Ramos (cell line): ENCODE results near the gene PIGO.

Experiments used
- in situ Hi-C: fragments of 300-500 bp; cut with MboI; formaldehyde crosslinking; loops from one replicate; pipeline ENCODE4 v1.14.3; 2022; ENCODE audit warnings: low sequenced_read_pairs; ENCODE audit not compliant: unreplicated experiment

The PIGO gene

DNA sequence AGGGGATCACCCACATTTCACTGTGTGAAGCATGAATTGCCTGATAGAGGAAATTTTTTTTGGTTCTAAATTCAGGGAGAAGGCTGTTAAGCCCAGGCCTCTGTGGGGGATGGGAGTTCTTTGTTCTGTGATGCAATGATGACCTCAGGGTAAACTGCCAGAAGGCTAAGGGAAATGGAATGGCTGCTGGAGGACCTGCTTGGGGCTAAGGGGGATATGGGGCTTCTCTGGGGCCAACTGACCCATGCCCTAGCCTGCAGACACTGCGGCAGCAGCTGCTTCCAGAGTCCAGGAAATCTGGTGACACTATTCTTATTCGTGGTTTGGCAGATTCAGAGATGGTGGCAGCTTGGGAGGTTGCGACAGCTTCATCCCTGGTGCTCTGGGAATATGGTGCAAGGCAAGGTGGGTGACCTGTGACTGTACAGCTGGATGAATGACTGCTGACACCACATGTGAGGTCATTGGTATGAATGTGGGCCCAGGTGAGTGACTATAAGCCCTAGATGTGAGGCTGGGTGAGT lies 54.2 kb downstream of the PIGO start:
- in situ Hi-C loops, result no loop called here
